Adrenal gland (tissue), 5 donors: Measurements from ENCODE around the gene SLC31A2.
"Not testable (repeated sequence)": the region's sequence is repeated elsewhere in the genome, so short reads cannot be mapped to it uniquely, and the experiment has no call there.

Experiments used
- CTCF ChIP-seq, 6 experiments: fragments of 450-650 bp in 4 of 6; fragments of 200-600 bp in 2 of 6; sonication (generic) in 1 of 6; IDR thresholded peaks; 1 replicate in 5 of 6; 2 replicates in 1 of 6; pipeline versions ENCODE4 v1.5.1 to v1.8.0; 2016 to 2021; ENCODE audit warnings: antibody characterized with exemption in 6 of 6, mild to moderate bottlenecking in 2 of 6, moderate library complexity in 1 of 6
- POLR2A ChIP-seq, 2 donors: fragments of 450-650 bp; IDR thresholded peaks; one replicate each; pipeline ENCODE4 v1.6.1; 2017; ENCODE audit warnings: antibody characterized with exemption in 2 of 2, mild to moderate bottlenecking in 2 of 2, moderate library complexity in 1 of 2
- donor health status: DM: no; HTN: no; CAD: no.

GRCh38 chr9:113105345-113105744, 45.5 kb upstream of the SLC31A2 start:
- not testable (repeated sequence) for TF ChIP-seq CTCF, POLR2A (IDR thresholded peaks at IDR 0.05)
